Neural crest cell (in vitro differentiated cells): ENCODE results near the gene ROBO3. TPM values are rescaled to one million over a fixed set of nuclear protein-coding genes. Genes with fewer than 3 reads are reported as not detected.

Experiments
- DNase-seq: peaks from one replicate; pipeline ENCODE4 v3.0.0; 2021; ENCODE audit warnings: low read depth, mixed read lengths, low spot score
- H3K27ac Mint-ChIP-seq: one replicate; pipeline ENCODE4 v1.8.0; 2021; ENCODE audit warnings: mild to moderate bottlenecking, mixed read lengths; ENCODE audit not compliant: unreplicated experiment
- H3K27me3 Mint-ChIP-seq: 2 replicates; pipeline ENCODE4 v1.8.0; 2021; ENCODE audit warnings: low read depth, mild to moderate bottlenecking, mixed read lengths
- H3K36me3 Mint-ChIP-seq: 2 replicates; pipeline ENCODE4 v1.8.0; 2021; ENCODE audit warnings: low read depth, mild to moderate bottlenecking, mixed read lengths
- H3K4me1 Mint-ChIP-seq: 2 replicates; pipeline ENCODE4 v1.8.0; 2021; ENCODE audit warnings: mixed read lengths
- H3K4me3 Mint-ChIP-seq: one replicate; pipeline ENCODE4 v1.8.0; 2021; ENCODE audit warnings: mild to moderate bottlenecking, mixed read lengths
- H3K9me3 Mint-ChIP-seq: 2 replicates; pipeline ENCODE4 v1.8.0; 2021; ENCODE audit warnings: mixed read lengths
- CTCF ChIP-seq: fragments of 200-600 bp; sonication (generic); conservative IDR thresholded peaks from 2 replicates; pipeline ENCODE4 v1.5.0; 2021; ENCODE audit warnings: antibody characterized with exemption, mild to moderate bottlenecking
- total RNA-seq: library from RNA; stranded (reverse); gene quantifications from 2 replicates; pipeline ENCODE4 v1.2.1, GENCODE V29; 2021

Gene ROBO3
- total RNA-seq, 1 donor from 2014 or later, result 19.7 TPM

- Mint-ChIP-seq H3K36me3 (no peaks in the 10 kb centered on the region), H3K4me1 (peaks cover 20% of the 10 kb centered on the region), H3K27ac (no peak overlapping the region), H3K9me3 (peaks cover 2% of the 10 kb centered on the region), H3K4me3 (no peak overlapping the region), H3K27me3 (peaks cover 18% of the 10 kb centered on the region)
- no peak for TF ChIP-seq CTCF
- DNase-seq, result no peak
Measured at GRCh38 chr11:124884869-124885479, 19.7 kb downstream of the ROBO3 start.

GRCh38 chr11:124886476-124886875 lies 21.2 kb downstream of the ROBO3 start:
- Mint-ChIP-seq H3K4me3 (no peak overlapping the region), H3K4me1 (peaks cover 20% of the 10 kb centered on the region), H3K27me3 (peaks cover 13% of the 10 kb centered on the region), H3K9me3 (peaks cover 2% of the 10 kb centered on the region), H3K36me3 (no peaks in the 10 kb centered on the region), H3K27ac (no peak overlapping the region)
- TF ChIP-seq CTCF, result no peak
- DNase-seq, result no peak

- Mint-ChIP-seq H3K4me1 (peaks cover 16% of the 10 kb centered on the region), H3K27ac (no peak overlapping the region), H3K27me3 (peaks cover 13% of the 10 kb centered on the region), H3K9me3 (peaks cover 2% of the 10 kb centered on the region), H3K4me3 (no peak overlapping the region), H3K36me3 (no peaks in the 10 kb centered on the region)
- no peak for TF ChIP-seq CTCF
- no peak for DNase-seq
Measured at GRCh38 chr11:124886978-124887666, 21.9 kb downstream of the ROBO3 start.

GRCh38 chr11:124887667-124888013 lies 22.4 kb downstream of the ROBO3 start:
- TF ChIP-seq CTCF, result no peak
- no peak for DNase-seq
- Mint-ChIP-seq H3K36me3 (no peaks in the 10 kb centered on the region), H3K27me3 (peaks cover 13% of the 10 kb centered on the region), H3K4me3 (no peak overlapping the region), H3K4me1 (peaks cover 11% of the 10 kb centered on the region), H3K27ac (no peak overlapping the region), H3K9me3 (peaks cover 2% of the 10 kb centered on the region)

- Mint-ChIP-seq H3K9me3 (no peaks in the 10 kb centered on the region), H3K27ac (no peak overlapping the region), H3K36me3 (no peaks in the 10 kb centered on the region), H3K4me1 (no peaks in the 10 kb centered on the region), H3K27me3 (peaks cover 13% of the 10 kb centered on the region), H3K4me3 (no peak overlapping the region)
- no peak for DNase-seq
- no peak for TF ChIP-seq CTCF
Measured at GRCh38 chr11:124889191-124890091, 24.2 kb downstream of the ROBO3 start.
